Stimulated activated CD8-positive, alpha-beta memory T cell treated with anti-CD3 and anti-CD28 coated beads, Interleukin-4, amount 100 ng/mL, for 24 hours (primary cell): Measurements from ENCODE around the gene THAP8.
"Not testable (repeated sequence)": the region's sequence is repeated elsewhere in the genome, so short reads cannot be mapped to it uniquely, and the experiment has no call there.

Source experiments
- DNase-seq: peaks from one replicate; pipeline ENCODE4 v3.0.0-alpha.2; 2020; ENCODE audit warnings: low read depth

THAP8 gene

GRCh38 chr19:36068810-36069499 is 14.9 kb upstream of the THAP8 start:
- DNase-seq, result not testable (repeated sequence)

GRCh38 chr19:36067681-36068080 is 13.6 kb upstream of the THAP8 start:
- no peak for DNase-seq

- DNase-seq, result no peak
Measured at GRCh38 chr19:36064826-36065225, 10.7 kb upstream of the THAP8 start.

GRCh38 chr19:36061367-36061766 is 7.3 kb upstream of the THAP8 start:
- no peak for DNase-seq

- DNase-seq, result peak; percentile 7
Measured at GRCh38 chr19:36060430-36060829, 6.3 kb upstream of the THAP8 start.

GRCh38 chr19:36059180-36059910 is 5.3 kb upstream of the THAP8 start:
- no peak for DNase-seq

- DNase-seq, result no peak
Measured at GRCh38 chr19:36058481-36059179, 4.5 kb upstream of the THAP8 start.

GRCh38 chr19:36054733-36055686 is 925 bp upstream of the THAP8 start, which contains the start of gene WDR62:
TSS of gene WDR62 (plus strand) at chr19:36054897. CDS start at chr19:36054972, 75 bp downstream.
- DNase-seq, result peak; percentile 92

- DNase-seq, result no peak
Measured at GRCh38 chr19:36051637-36052036, 2.4 kb downstream of the THAP8 start.

- no peak for DNase-seq
Measured at GRCh38 chr19:36051236-36051635, 2.8 kb downstream of the THAP8 start.

GRCh38 chr19:36049080-36049698 is 4.9 kb downstream of the THAP8 start:
- DNase-seq, result no peak

- no peak for DNase-seq
Measured at GRCh38 chr19:36047835-36048234, 6.2 kb downstream of the THAP8 start.

GRCh38 chr19:36046443-36047050 is 7.5 kb downstream of the THAP8 start:
- no peak for DNase-seq

- no peak for DNase-seq
Measured at GRCh38 chr19:36043952-36044351, 10.1 kb downstream of the THAP8 start.

- DNase-seq, result no peak
Measured at GRCh38 chr19:36041831-36042230, 12.3 kb downstream of the THAP8 start.

GRCh38 chr19:36041092-36041491 is 13.0 kb downstream of the THAP8 start:
- not testable (repeated sequence) for DNase-seq

GRCh38 chr19:36040495-36040894 is 13.6 kb downstream of the THAP8 start:
- no peak for DNase-seq

GRCh38 chr19:36032251-36033104 is 21.6 kb downstream of the THAP8 start, which contains the start of gene CLIP3:
TSS of gene CLIP3 (minus strand) at chr19:36032873. CDS start at chr19:36032357, 516 bp downstream.
- peak; percentile 34 for DNase-seq

GRCh38 chr19:36031308-36031707 is 22.8 kb downstream of the THAP8 start:
- DNase-seq, result no peak
